SJSA1 (cell line): ENCODE results near the gene SEMA3G. TPM values are rescaled to one million over a fixed set of nuclear protein-coding genes. Genes with fewer than 3 reads are reported as not detected.

Source experiments
- DNase-seq, 2 experiments: peaks; one replicate each; pipeline ENCODE4 v3.0.0-alpha.2; 2015 to 2020; ENCODE audit warnings: low spot score in 2 of 2, low read depth in 1 of 2
- H3K27ac ChIP-seq: fragments of 250-450 bp; sonication (Bioruptor Pico); 2 replicates; pipeline ENCODE4 v1.5.1; 2020; ENCODE audit warnings: mild to moderate bottlenecking, moderate library complexity
- H3K27me3 ChIP-seq: fragments of 250-450 bp; sonication (Bioruptor Pico); replicated peaks from 2 replicates; pipeline ENCODE4 v1.5.1; 2020; ENCODE audit warnings: mild to moderate bottlenecking, moderate library complexity
- H3K36me3 ChIP-seq: fragments of 250-450 bp; sonication (Bioruptor Pico); 2 replicates; pipeline ENCODE4 v1.5.1; 2020; ENCODE audit warnings: mild to moderate bottlenecking
- H3K4me1 ChIP-seq: fragments of 250-450 bp; sonication (Bioruptor Pico); replicated peaks from 2 replicates; pipeline ENCODE4 v1.6.1; 2021; ENCODE audit warnings: mild to moderate bottlenecking
- H3K4me3 ChIP-seq: fragments of 250-450 bp; sonication (Bioruptor Pico); 2 replicates; pipeline ENCODE4 v1.5.1; 2020; ENCODE audit warnings: mild to moderate bottlenecking
- H3K9me3 ChIP-seq: fragments of 250-450 bp; sonication (Bioruptor Pico); replicated peaks from 2 replicates; pipeline ENCODE4 v1.5.1; 2020; ENCODE audit warnings: mild to moderate bottlenecking
- total RNA-seq: library from RNA; depleted of rRNA; stranded (reverse); fragments of >200 nt; shearing (Covaris generic); gene quantifications from 2 replicates; pipeline ENCODE4 v1.2.3, GENCODE V29; 2014

Gene SEMA3G
- total RNA-seq, 1 experiment from 2014 or later = 0.13 TPM

DNA sequence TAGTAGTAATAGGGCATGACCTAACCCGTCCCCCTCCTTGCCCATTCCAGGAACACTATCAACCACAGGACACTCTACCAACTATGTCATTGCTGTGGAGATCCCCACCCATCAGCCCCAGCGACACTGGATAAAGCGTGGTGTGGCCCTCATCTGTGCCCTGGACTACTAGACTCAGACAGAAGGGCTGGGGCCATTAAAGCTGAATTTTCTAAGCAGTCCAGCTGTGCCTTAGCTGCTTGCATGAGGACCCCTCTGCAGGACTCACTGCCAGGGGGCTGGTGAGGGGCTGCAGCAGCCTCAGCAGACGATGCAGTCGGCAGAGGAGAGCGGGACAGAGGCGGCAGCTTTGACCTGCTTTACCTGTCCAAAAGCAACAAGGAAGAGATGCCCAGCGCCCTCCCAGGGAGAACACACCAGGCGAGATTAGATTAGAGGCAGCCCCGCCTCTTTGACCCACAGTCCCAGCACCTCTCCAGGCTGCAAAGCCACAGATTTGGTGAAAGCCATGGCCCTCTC lies 44.6 kb downstream of the SEMA3G start:
- Histone ChIP-seq H3K36me3 (peaks cover 50% of the 10 kb centered on the region), H3K27me3 (no peaks in the 10 kb centered on the region), H3K9me3 (no peaks in the 10 kb centered on the region), H3K4me3 (no peak overlapping the region), H3K27ac (no peak overlapping the region), H3K4me1 (no peaks in the 10 kb centered on the region)
- no peak for DNase-seq

GRCh38 chr3:52399593-52399992 lies 45.3 kb downstream of the SEMA3G start:
- Histone ChIP-seq H3K9me3 (no peaks in the 10 kb centered on the region), H3K4me1 (no peaks in the 10 kb centered on the region), H3K4me3 (no peak overlapping the region), H3K27ac (no peak overlapping the region), H3K27me3 (no peaks in the 10 kb centered on the region), H3K36me3 (peaks cover 44% of the 10 kb centered on the region)
- DNase-seq = no peak

GRCh38 chr3:52399131-52399530 lies 45.8 kb downstream of the SEMA3G start:
- Histone ChIP-seq H3K4me3 (no peak overlapping the region), H3K4me1 (no peaks in the 10 kb centered on the region), H3K9me3 (no peaks in the 10 kb centered on the region), H3K27ac (no peak overlapping the region), H3K36me3 (peaks cover 40% of the 10 kb centered on the region), H3K27me3 (no peaks in the 10 kb centered on the region)
- no peak for DNase-seq

- no peak overlapping the region for H3K27ac ChIP-seq
- no peak for DNase-seq
- no peaks in the 10 kb centered on the region for H3K9me3 ChIP-seq
- peaks cover 35% of the 10 kb centered on the region for H3K36me3 ChIP-seq
- peaks cover 2% of the 10 kb centered on the region; the same call in 1 of the 2 replicates for H3K4me1 ChIP-seq
- no peak overlapping the region for H3K4me3 ChIP-seq
- H3K27me3 ChIP-seq = no peaks in the 10 kb centered on the region
These were observed 46.2 kb downstream of the SEMA3G start for GRCh38 chr3:52398670-52399081.

- H3K4me3 ChIP-seq = no peak overlapping the region
- H3K27ac ChIP-seq = no peak overlapping the region
- H3K36me3 ChIP-seq = peaks cover 27% of the 10 kb centered on the region
- no peak for DNase-seq
- no peaks in the 10 kb centered on the region for H3K27me3 ChIP-seq
- H3K4me1 ChIP-seq = peaks cover 7% of the 10 kb centered on the region; the same call in 1 of the 2 replicates
- H3K9me3 ChIP-seq = no peaks in the 10 kb centered on the region
These were observed 47.1 kb downstream of the SEMA3G start for GRCh38 chr3:52397676-52398399.

- H3K4me3 ChIP-seq = no peak overlapping the region
- no peaks in the 10 kb centered on the region for H3K27me3 ChIP-seq
- peaks cover 19% of the 10 kb centered on the region for H3K36me3 ChIP-seq
- peaks cover 7% of the 10 kb centered on the region; the same call in 1 of the 2 replicates for H3K4me1 ChIP-seq
- no peak for DNase-seq
- no peak overlapping the region for H3K27ac ChIP-seq
- H3K9me3 ChIP-seq = no peaks in the 10 kb centered on the region
These were observed 47.9 kb downstream of the SEMA3G start for GRCh38 chr3:52396907-52397591.

DNA sequence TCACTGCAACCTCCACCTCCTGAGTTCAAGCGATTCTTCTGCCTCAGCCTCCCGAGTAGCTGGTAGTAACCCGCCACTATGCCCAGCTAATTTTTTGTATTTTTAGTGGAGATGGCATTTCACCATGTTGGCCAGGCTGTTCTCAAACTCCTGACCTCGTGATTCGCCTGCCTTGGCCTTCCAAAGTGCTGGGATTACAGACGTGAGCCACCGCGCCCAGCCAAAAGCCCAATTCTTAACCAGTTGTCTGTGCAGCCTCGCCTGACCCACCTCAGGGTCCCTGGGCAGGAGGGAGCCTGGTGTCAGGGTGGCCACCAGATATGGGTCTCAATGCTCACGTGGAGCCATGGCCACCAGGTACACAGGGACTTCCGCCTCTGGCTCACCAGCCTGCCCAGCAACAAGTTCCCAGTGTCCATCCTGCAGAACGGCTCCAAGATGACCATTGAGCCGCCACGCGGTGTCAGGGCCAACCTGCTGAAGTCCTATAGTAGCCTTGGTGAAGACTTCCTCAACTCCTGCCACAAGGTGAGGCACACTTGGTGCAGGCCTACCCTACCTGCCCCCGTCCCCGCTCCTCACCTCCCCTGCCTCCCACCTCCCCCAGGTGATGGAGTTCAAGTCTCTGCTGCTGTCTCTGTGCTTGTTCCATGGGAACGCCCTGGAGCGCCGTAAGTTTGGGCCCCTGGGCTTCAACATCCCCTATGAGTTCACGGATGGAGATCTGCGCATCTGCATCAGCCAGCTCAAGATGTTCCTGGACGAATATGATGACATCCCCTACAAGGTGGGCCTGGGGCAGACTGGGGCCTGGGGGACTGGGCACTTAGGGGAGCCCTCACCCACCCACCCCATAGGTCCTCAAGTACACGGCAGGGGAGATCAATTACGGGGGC lies 48.6 kb downstream of the SEMA3G start:
- Histone ChIP-seq H3K4me1 (peaks cover 7% of the 10 kb centered on the region; the same call in 1 of the 2 replicates), H3K36me3 (peaks cover 11% of the 10 kb centered on the region), H3K27ac (no peak overlapping the region), H3K4me3 (no peak overlapping the region), H3K27me3 (no peaks in the 10 kb centered on the region), H3K9me3 (no peaks in the 10 kb centered on the region)
- no peak for DNase-seq

DNA sequence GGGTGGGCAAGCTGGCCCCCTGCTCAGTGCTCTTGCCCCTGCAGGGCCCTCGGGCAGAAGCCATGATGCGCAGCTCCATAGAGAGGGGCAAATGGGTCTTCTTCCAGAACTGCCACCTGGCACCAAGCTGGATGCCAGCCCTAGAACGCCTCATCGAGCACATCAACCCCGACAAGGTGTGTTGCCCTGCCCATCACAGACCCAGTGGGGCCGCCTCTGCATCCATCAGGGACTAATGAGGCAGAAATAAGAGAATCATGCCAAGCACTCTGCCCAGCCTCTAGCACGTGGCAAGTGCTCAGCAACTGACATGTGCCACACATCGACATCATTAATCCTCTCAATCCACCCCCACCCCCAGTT lies 49.4 kb downstream of the SEMA3G start:
- H3K27me3 ChIP-seq = no peaks in the 10 kb centered on the region
- no peaks in the 10 kb centered on the region for H3K9me3 ChIP-seq
- H3K36me3 ChIP-seq = peaks cover 3% of the 10 kb centered on the region; the same call in 1 of the 2 replicates
- H3K4me3 ChIP-seq = no peak overlapping the region
- no peak for DNase-seq
- H3K27ac ChIP-seq = no peak overlapping the region
- peaks cover 7% of the 10 kb centered on the region; the same call in 1 of the 2 replicates for H3K4me1 ChIP-seq

DNA sequence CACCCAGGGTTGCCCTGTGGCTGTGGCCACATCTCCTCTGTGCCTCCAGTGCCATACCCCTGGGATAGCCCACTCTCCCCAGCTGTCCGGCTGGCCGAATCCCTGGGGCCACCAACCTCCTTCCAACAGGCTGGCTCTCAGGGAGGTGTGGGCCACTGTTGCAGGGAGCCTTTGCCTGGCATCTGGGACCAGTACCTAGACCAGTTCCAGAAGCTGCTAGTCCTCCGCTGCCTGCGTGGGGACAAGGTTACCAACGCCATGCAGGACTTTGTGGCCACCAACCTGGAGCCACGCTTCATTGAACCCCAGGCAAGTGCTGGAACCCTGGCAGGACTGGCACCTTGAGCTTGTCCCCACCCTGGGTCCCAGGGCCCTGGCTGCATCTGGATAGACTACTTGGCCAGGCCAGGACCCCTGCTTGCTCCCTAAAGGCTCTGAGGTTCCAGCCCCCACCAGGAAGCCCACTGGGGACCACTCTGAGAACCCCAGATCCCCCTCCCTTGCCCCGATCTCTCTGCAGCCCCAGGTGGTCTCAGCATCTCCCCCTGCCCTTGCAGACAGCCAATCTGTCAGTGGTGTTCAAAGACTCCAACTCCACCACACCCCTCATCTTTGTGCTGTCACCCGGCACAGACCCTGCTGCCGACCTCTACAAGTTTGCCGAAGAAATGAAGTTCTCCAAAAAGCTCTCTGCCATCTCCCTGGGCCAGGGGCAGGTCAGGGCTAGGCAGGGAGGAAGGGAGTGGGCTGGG lies 50.0 kb downstream of the SEMA3G start:
- Histone ChIP-seq H3K36me3 (no peaks in the 10 kb centered on the region), H3K4me3 (no peak overlapping the region), H3K4me1 (peaks cover 7% of the 10 kb centered on the region; the same call in 1 of the 2 replicates), H3K27me3 (no peaks in the 10 kb centered on the region), H3K27ac (no peak overlapping the region), H3K9me3 (no peaks in the 10 kb centered on the region)
- no peak for DNase-seq

DNA sequence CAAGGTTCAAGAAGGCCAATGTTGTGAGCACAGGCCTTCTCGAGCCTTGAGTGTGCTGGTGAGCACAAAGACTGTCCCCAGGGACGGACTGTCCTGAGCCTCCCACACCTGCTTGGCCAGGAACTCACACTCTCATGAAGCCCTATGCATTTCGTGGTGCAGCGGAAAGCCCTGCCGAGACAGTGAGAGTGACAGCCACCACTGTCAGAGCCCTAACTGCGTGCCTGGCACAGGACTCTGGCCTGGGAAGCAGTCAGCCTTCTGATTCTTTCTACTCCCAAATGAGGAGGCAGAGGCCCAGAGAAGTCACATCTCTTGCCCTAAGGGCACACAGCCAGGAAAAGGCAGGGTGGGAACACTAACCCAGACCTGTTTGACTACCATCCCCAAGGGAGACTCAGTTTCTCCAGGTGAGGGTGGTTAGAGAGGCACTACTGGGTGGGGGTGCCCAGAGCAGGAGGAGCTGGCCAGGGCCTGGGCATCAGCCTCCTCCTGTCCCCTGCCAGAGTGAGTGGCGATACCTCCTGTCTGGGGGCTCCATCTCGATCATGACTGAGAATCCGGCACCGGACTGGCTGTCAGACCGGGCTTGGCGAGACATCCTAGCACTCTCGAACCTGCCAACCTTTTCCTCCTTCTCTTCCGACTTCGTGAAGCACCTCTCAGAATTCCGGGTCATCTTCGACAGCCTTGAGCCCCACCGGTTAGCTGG lies 50.8 kb downstream of the SEMA3G start:
- no peaks in the 10 kb centered on the region for H3K27me3 ChIP-seq
- H3K4me1 ChIP-seq = peaks cover 7% of the 10 kb centered on the region; the same call in 1 of the 2 replicates
- H3K4me3 ChIP-seq = no peak overlapping the region
- DNase-seq = no peak
- no peak overlapping the region for H3K27ac ChIP-seq
- no peaks in the 10 kb centered on the region for H3K36me3 ChIP-seq
- H3K9me3 ChIP-seq = no peaks in the 10 kb centered on the region

- no peaks in the 10 kb centered on the region for H3K9me3 ChIP-seq
- DNase-seq = no peak
- H3K27ac ChIP-seq = no peak overlapping the region
- H3K4me3 ChIP-seq = no peak overlapping the region
- no peaks in the 10 kb centered on the region for H3K27me3 ChIP-seq
- H3K36me3 ChIP-seq = no peaks in the 10 kb centered on the region
- H3K4me1 ChIP-seq = peaks cover 7% of the 10 kb centered on the region; the same call in 1 of the 2 replicates
These were observed 51.6 kb downstream of the SEMA3G start for GRCh38 chr3:52393131-52393807.
